PFSK-1 (cell line): Measurements from ENCODE around the gene MFSD8.

Experiments used
- POLR2AphosphoS5 ChIP-seq: IDR thresholded peaks from 2 replicates; pipeline ENCODE4 v1.6.1; 2012; ENCODE audit warnings: low read depth, mild to moderate bottlenecking, control low read depth, low read length, moderate library complexity
- SIN3A ChIP-seq: IDR thresholded peaks from 2 replicates; pipeline ENCODE4 v1.6.1; 2012; ENCODE audit warnings: mild to moderate bottlenecking, low read length, moderate library complexity, borderline replicate concordance; ENCODE audit not compliant: insufficient read depth

GRCh38 chr4:127975121-127975770, 10.3 kb upstream of the MFSD8 start:
- TF ChIP-seq SIN3A (no peak), POLR2AphosphoS5 (no peak)
